Gastroesophageal sphincter (tissue), 4 donors: ENCODE data around the gene ADAM10. TPM values are rescaled to one million over a fixed set of nuclear protein-coding genes. Genes with fewer than 3 reads are reported as not detected.

Experiments
- ATAC-seq: fragments of 150-250 bp; one replicate; pipeline ENCODE4 v1.9.1; 2016; ENCODE audit warnings: mild to moderate bottlenecking, moderate library complexity
- H3K27ac ChIP-seq, 4 donors: fragments of 200-600 bp; sonication (generic) in 3 of 4; 1 replicate in 3 of 4; 2 replicates in 1 of 4; pipeline ENCODE4 v1.5.1; 2016 to 2019
- H3K27me3 ChIP-seq: fragments of 200-600 bp; sonication (generic); one replicate; pipeline ENCODE4 v1.5.1; 2019
- H3K36me3 ChIP-seq, 2 donors: fragments of 200-600 bp; sonication (generic); one replicate each; pipeline ENCODE4 v1.5.1; 2019; ENCODE audit warnings: control low read depth in 1 of 2
- H3K4me1 ChIP-seq, 3 donors: fragments of 200-600 bp; sonication (generic); 1 replicate in 2 of 3; 2 replicates in 1 of 3; pipeline ENCODE4 v1.5.1; 2016 to 2019; ENCODE audit warnings: control low read depth in 2 of 3
- H3K4me3 ChIP-seq, 2 donors: fragments of 200-600 bp; sonication (generic); one replicate each; pipeline ENCODE4 v1.5.1; 2019; ENCODE audit warnings: mild to moderate bottlenecking in 1 of 2, moderate library complexity in 1 of 2
- H3K9me3 ChIP-seq, 3 donors: fragments of 200-600 bp; sonication (generic); one replicate each; pipeline ENCODE4 v1.5.1; 2017 to 2019; ENCODE audit warnings: control low read depth in 2 of 3
- CTCF ChIP-seq, 4 experiments: fragments of 200-600 bp in 2 of 4; fragments of 450-650 bp in 2 of 4; sonication (generic) in 1 of 4; IDR thresholded peaks; one replicate each; pipeline ENCODE4 v1.5.1; 2017 to 2019; ENCODE audit warnings: antibody characterized with exemption in 4 of 4, mild to moderate bottlenecking in 2 of 4, moderate library complexity in 2 of 4
- EP300 ChIP-seq: sonication (generic); formaldehyde crosslinking; IDR thresholded peaks from one replicate; pipeline ENCODE4 v1.6.1; 2017; ENCODE audit warnings: antibody characterized with exemption, mild to moderate bottlenecking
- POLR2A ChIP-seq, 2 donors: fragments of 450-650 bp; IDR thresholded peaks; one replicate each; pipeline ENCODE4 v1.6.1; 2017; ENCODE audit warnings: antibody characterized with exemption in 2 of 2, mild to moderate bottlenecking in 2 of 2, moderate library complexity in 1 of 2
- POLR2AphosphoS5 ChIP-seq: sonication (generic); formaldehyde crosslinking; IDR thresholded peaks from one replicate; pipeline ENCODE4 v1.6.1; 2017; ENCODE audit warnings: antibody characterized with exemption
- WGBS, 2 donors: methylation state at CpG; one replicate each; pipeline ENCODE4 v1.1.5; 2018; ENCODE audit warnings: low coverage in 1 of 2; 5-methylcytosine and 5-hydroxymethylcytosine counted together
- total RNA-seq, 4 donors: library from RNA; depleted of rRNA; stranded (reverse); fragments of >200 nt; gene quantifications; one replicate each; pipeline ENCODE4 v1.1.0, GENCODE V29; 2016

ADAM10 gene
- total RNA-seq, 4 donors from 2014 or later, result 59.5 to 69.1 (median 62.3) TPM

- Histone ChIP-seq H3K4me3 (no peak overlapping the region), H3K4me1 (peaks cover 0 to 6% (median 0%) of the 10 kb centered on the region in 3 donors), H3K9me3 (peaks cover 0 to 16% (median 0%) of the 10 kb centered on the region in 3 donors), H3K27me3 (no peaks in the 10 kb centered on the region), H3K27ac (no peak overlapping the region), H3K36me3 (peaks cover 0 to 9% of the 10 kb centered on the region in 2 donors)
- no peak for TF ChIP-seq POLR2AphosphoS5
- no peak for TF ChIP-seq CTCF (IDR thresholded peaks at IDR 0.05)
- no peak for TF ChIP-seq POLR2A (IDR thresholded peaks at IDR 0.05)
- TF ChIP-seq EP300, result no peak
- WGBS, 2 donors, result 94 to 100% methylated on average over 2 of the region's 2 CpGs
- ATAC-seq, result no peak
Measured at GRCh38 chr15:58699769-58700168, 49.7 kb downstream of the ADAM10 start.

DNA sequence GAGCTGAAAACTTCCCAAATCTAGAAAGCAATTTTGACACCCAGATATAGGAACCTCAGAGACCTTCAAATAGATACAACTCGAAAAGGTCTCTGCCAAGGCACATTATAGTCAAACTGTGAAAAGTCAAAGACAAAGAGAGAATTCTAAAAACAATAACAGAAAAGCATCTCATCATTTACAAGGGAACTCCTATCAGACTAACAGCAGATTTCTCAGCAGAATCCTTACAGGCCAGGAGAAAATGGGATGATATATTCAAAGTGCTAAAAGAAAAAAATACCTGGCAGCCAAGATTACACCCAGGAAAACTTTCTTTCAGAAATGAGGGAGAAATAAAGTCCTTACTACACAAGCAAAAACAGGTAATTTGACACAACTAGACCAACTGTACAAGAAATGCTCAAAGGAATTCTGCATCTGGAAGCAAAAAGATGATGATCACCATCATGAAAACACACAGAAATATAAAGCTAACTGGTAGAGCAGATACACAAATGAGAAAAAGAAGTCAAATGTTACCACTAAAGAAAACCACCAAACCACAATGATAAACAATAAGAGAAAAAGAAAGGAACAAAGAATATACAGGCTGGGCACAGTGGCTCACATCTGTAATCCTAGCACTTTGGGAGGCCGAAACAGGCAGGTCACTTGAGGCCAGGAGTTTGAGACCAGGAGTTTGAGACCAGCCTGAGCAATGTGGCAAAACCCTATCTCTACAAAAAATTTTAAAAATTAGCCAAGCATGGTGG, 50.4 kb downstream of the ADAM10 start:
- TF ChIP-seq POLR2A (IDR thresholded peaks at IDR 0.05) (no peak), POLR2AphosphoS5 (no peak), EP300 (no peak), CTCF (IDR thresholded peaks at IDR 0.05) (no peak)
- H3K36me3 ChIP-seq, result peaks cover 0 to 9% of the 10 kb centered on the region in 2 donors
- 80 to 95% methylated on average over 1 to 2 of the region's 2 CpGs for WGBS, 2 donors

DNA sequence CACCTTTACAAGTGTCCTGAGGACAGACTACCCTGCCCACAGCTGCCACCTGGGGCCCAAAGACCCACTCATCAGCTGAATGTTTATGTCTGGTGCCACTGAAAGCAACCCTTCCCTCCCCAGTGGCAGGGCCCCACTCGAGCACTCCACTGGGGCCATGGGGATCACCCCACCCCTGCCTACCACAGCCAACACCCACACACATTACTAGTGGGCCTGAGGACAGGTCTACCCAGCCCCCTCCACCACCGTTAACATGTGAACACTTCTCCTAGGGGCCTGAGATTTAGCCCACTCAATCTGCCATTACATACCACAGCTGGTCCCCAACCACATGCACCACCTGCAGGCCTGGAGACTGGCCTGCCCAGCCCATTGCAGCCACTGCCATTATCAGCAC, 52.3 kb downstream of the ADAM10 start:
- Histone ChIP-seq H3K27ac (no peak overlapping the region), H3K36me3 (peaks cover 0 to 14% of the 10 kb centered on the region in 2 donors), H3K27me3 (no peaks in the 10 kb centered on the region), H3K9me3 (peaks cover 0 to 16% (median 0%) of the 10 kb centered on the region in 3 donors), H3K4me3 (no peak overlapping the region), H3K4me1 (peaks cover 0 to 14% (median 0%) of the 10 kb centered on the region in 3 donors)
- no CpG with 5 or more reads among the region's 2 CpGs for WGBS, 2 donors
- TF ChIP-seq CTCF (IDR thresholded peaks at IDR 0.05), result no peak
- no peak for TF ChIP-seq EP300
- TF ChIP-seq POLR2AphosphoS5, result no peak
- no peak for TF ChIP-seq POLR2A (IDR thresholded peaks at IDR 0.05)
- ATAC-seq, result no peak

More for the DNA sequence above, 50.4 kb downstream of the ADAM10 start:
- Histone ChIP-seq H3K4me1 (peaks cover 0 to 12% (median 0%) of the 10 kb centered on the region in 3 donors), H3K4me3 (no peak overlapping the region), H3K9me3 (peaks cover 0 to 16% (median 0%) of the 10 kb centered on the region in 3 donors), H3K27me3 (no peaks in the 10 kb centered on the region), H3K27ac (no peak overlapping the region)
- ATAC-seq, result no peak

- ATAC-seq, result no peak
- H3K4me3 ChIP-seq, result no peak overlapping the region
- H3K4me1 ChIP-seq, result peaks cover 0 to 14% (median 0%) of the 10 kb centered on the region in 3 donors
- H3K9me3 ChIP-seq, result peaks cover 0 to 16% (median 0%) of the 10 kb centered on the region in 3 donors
- peaks cover 0 to 13% of the 10 kb centered on the region in 2 donors for H3K36me3 ChIP-seq
- no peaks in the 10 kb centered on the region for H3K27me3 ChIP-seq
- TF ChIP-seq EP300, result no peak
- TF ChIP-seq CTCF (IDR thresholded peaks at IDR 0.05), result no peak
- TF ChIP-seq POLR2A (IDR thresholded peaks at IDR 0.05), result no peak
- TF ChIP-seq POLR2AphosphoS5, result no peak
- no peak overlapping the region for H3K27ac ChIP-seq
- no CpG with 5 or more reads among the region's 6 CpGs for WGBS, 2 donors
Measured at GRCh38 chr15:58696738-58697137, 52.8 kb downstream of the ADAM10 start.
